ENCODE measurements around the gene PMPCA. TPM values are rescaled to one million over a fixed set of nuclear protein-coding genes. Genes with fewer than 3 reads are reported as not detected.

The PMPCA gene
- total RNA-seq, 1 experiment from 2014 or later = 116 TPM

GRCh38 chr9:136439481-136440408 is 29.3 kb downstream of the PMPCA start, which contains the start of gene INPP5E:
INPP5E (minus strand) TSS chr9:136439845; CDS start chr9:136439419, 426 bp downstream.
- ChIA-PET POLR2A (no interaction called here), CTCF (no interaction called here), RAD21 (ENCODE audit: low non-redundant PET in 1 of 2, low total read pairs in 2 of 2, uncharacterized antibody in 2 of 2, unreplicated experiment in 2 of 2) (no interaction called here)
- Histone ChIP-seq H3K4me1 (ENCODE audit: control insufficient read depth in 1 of 2, insufficient read depth in 2 of 2, low read length in 2 of 2) (peaks cover 8 to 22% of the 10 kb centered on the region in 2 experiments), H3K4me3 (replicated peaks in 1 of 2; ENCODE audit: low read depth in 1 of 2, low read length in 2 of 2) (peak within 1 kb of the TSS; percentile 63 to 81), H3K36me3 (ENCODE audit: control insufficient read depth in 1 of 2, insufficient read depth in 2 of 2, low read length in 2 of 2) (peaks cover 2 to 23% of the 10 kb centered on the region in 2 experiments; a peak in 3 of 4 replicates), H2AFZ (ENCODE audit: low read depth, low read length, poor library complexity, severe bottlenecking) (no peak within 1 kb of the TSS), H3K9me2 (ENCODE audit: insufficient read depth) (no peaks in the 10 kb centered on the region), H3K27me3 (ENCODE audit: insufficient read depth, low read length) (no peaks in the 10 kb centered on the region), H4K20me1 (ENCODE audit: insufficient read depth) (no peaks in the 10 kb centered on the region), H3K9me3 (ENCODE audit: control insufficient read depth in 1 of 2, insufficient read depth in 1 of 2, low read depth in 1 of 2, low read length in 2 of 2) (no peaks in the 10 kb centered on the region), H3K79me2 (ENCODE audit: insufficient read depth, low read length) (peaks cover 46% of the 10 kb centered on the region), H3K4me2 (ENCODE audit: low read length) (peak within 1 kb of the TSS; percentile 91), H3K9ac (ENCODE audit: low read length) (peak within 1 kb of the TSS; percentile 87), H3K27ac (ENCODE audit: low read depth, low read length) (peak within 1 kb of the TSS; percentile 88)
- intact Hi-C loops (cut with micrococcal nuclease) = no loop called here
- DNase-seq (ENCODE audit: low read depth, low spot score) (peak; percentile 43), ATAC-seq (peak; percentile 90)
- BruUV-seq (replicated peaks) = no TSS peak
- peak; percentile 73 for TF ChIP-seq POLR2AphosphoS5 (IDR thresholded peaks at IDR 0.05; ENCODE audit: low read depth, low read length)
- TF ChIP-seq ZFX (IDR thresholded peaks at IDR 0.05) = peak; percentile 99
- TF ChIP-seq YY1 (IDR thresholded peaks at IDR 0.05; ENCODE audit: extremely low read depth, insufficient replicate concordance, low read depth, low read length) = no peak
- TF ChIP-seq REST (IDR thresholded peaks at IDR 0.05; ENCODE audit: low read depth) = no peak
- TF ChIP-seq SIN3A (IDR thresholded peaks at IDR 0.05; ENCODE audit: low read depth) = peak; percentile 44; the same call in 1 of the 2 replicates
- TF ChIP-seq POLR2A (IDR thresholded peaks at IDR 0.05; ENCODE audit: borderline replicate concordance, extremely low read depth, insufficient read depth, insufficient read length) = peak; percentile 50
- TF ChIP-seq CEBPB (IDR thresholded peaks at IDR 0.05; ENCODE audit: low read depth) = no peak
- no peak for TF ChIP-seq ATF3 (IDR thresholded peaks at IDR 0.05)
- no peak for TF ChIP-seq TCF7L2 (IDR thresholded peaks at IDR 0.05; ENCODE audit: borderline replicate concordance, extremely low read depth, insufficient read depth, insufficient read length)
- no peak; the same call in 1 of the 2 replicates for TF ChIP-seq JUND (IDR thresholded peaks at IDR 0.05)
- no peak for TF ChIP-seq SP1 (IDR thresholded peaks at IDR 0.05; ENCODE audit: low read depth)
- no peak for TF ChIP-seq ZNF274 (IDR thresholded peaks at IDR 0.05; ENCODE audit: low read depth, low read length)
- no peak for TF ChIP-seq FOSL1 (IDR thresholded peaks at IDR 0.05; ENCODE audit: low read depth)
- peak in 2 of 3 experiments; percentile 51 to 62; a peak in 4 of 6 replicates for TF ChIP-seq CTCF (IDR thresholded peaks at IDR 0.05 in 2 of 3, conservative IDR thresholded peaks at IDR 0.05 in 1 of 3; ENCODE audit: borderline replicate concordance in 1 of 3, insufficient read depth in 1 of 3, low read depth in 2 of 3, low read length in 2 of 3)
- no peak for TF ChIP-seq EGR1 (IDR thresholded peaks at IDR 0.05; ENCODE audit: low read depth)
